HL-60 (cell line): ENCODE measurements around the gene CDC45.

Source experiments
- POLR2AphosphoS5 ChIP-seq: IDR thresholded peaks from 2 replicates; pipeline ENCODE4 v1.6.1; 2012; ENCODE audit warnings: low read depth
- SPI1 ChIP-seq: IDR thresholded peaks from 2 replicates; pipeline ENCODE4 v1.6.1; 2012; ENCODE audit warnings: low read depth, mild to moderate bottlenecking, borderline replicate concordance
- TF ChIP-seq, protein P1 (sequence below): IDR thresholded peaks from one replicate; pipeline ENCODE4 v1.5.1; 2011; ENCODE audit warnings: low read length, control low read depth, inconsistent platforms; ENCODE audit not compliant: insufficient read depth
- TF ChIP-seq, protein P2 (sequence below): IDR thresholded peaks from 2 replicates; pipeline ENCODE4 v1.6.1; 2012; ENCODE audit warnings: low read depth; ENCODE audit not compliant: insufficient replicate concordance

DNA sequence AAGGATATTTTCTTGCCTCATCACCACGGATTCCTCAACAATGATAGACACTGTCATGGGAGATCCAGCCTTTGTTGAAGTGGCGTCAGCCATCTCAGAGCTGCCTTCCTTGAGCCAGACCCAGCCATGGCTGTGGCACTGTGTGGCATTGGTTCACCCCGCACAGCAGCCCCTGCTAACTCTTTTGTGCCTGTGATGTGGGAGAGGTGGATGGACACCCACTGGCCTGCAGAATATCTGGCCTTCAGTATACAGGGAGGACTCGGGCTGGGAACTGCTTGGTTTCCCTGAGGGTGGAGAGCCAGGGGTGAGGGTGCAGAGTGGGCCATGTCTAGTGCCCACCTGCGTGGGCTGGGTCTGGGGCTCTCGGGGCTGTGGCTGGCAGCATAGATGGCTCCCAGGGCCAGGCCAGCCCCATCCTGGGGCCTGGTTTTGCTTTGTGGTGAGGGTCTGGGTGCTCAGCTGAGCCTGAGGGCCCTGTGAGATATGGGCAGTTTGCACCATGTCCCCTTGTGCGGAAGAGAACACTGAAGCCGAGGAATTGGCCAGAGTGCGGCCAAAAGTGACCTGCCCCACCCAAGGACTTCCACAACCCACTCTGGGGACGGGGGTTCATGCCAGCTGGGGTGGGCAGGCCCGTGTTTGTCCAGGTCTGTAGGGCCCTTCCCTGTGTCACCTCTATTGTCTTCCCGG, 38.3 kb downstream of the CDC45 start:
- TF ChIP-seq, protein P1, sequence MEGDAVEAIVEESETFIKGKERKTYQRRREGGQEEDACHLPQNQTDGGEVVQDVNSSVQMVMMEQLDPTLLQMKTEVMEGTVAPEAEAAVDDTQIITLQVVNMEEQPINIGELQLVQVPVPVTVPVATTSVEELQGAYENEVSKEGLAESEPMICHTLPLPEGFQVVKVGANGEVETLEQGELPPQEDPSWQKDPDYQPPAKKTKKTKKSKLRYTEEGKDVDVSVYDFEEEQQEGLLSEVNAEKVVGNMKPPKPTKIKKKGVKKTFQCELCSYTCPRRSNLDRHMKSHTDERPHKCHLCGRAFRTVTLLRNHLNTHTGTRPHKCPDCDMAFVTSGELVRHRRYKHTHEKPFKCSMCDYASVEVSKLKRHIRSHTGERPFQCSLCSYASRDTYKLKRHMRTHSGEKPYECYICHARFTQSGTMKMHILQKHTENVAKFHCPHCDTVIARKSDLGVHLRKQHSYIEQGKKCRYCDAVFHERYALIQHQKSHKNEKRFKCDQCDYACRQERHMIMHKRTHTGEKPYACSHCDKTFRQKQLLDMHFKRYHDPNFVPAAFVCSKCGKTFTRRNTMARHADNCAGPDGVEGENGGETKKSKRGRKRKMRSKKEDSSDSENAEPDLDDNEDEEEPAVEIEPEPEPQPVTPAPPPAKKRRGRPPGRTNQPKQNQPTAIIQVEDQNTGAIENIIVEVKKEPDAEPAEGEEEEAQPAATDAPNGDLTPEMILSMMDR = no peak
- TF ChIP-seq POLR2AphosphoS5 (no peak), SPI1 (no peak)
- TF ChIP-seq, protein P2, sequence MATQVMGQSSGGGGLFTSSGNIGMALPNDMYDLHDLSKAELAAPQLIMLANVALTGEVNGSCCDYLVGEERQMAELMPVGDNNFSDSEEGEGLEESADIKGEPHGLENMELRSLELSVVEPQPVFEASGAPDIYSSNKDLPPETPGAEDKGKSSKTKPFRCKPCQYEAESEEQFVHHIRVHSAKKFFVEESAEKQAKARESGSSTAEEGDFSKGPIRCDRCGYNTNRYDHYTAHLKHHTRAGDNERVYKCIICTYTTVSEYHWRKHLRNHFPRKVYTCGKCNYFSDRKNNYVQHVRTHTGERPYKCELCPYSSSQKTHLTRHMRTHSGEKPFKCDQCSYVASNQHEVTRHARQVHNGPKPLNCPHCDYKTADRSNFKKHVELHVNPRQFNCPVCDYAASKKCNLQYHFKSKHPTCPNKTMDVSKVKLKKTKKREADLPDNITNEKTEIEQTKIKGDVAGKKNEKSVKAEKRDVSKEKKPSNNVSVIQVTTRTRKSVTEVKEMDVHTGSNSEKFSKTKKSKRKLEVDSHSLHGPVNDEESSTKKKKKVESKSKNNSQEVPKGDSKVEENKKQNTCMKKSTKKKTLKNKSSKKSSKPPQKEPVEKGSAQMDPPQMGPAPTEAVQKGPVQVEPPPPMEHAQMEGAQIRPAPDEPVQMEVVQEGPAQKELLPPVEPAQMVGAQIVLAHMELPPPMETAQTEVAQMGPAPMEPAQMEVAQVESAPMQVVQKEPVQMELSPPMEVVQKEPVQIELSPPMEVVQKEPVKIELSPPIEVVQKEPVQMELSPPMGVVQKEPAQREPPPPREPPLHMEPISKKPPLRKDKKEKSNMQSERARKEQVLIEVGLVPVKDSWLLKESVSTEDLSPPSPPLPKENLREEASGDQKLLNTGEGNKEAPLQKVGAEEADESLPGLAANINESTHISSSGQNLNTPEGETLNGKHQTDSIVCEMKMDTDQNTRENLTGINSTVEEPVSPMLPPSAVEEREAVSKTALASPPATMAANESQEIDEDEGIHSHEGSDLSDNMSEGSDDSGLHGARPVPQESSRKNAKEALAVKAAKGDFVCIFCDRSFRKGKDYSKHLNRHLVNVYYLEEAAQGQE = no peak
